Occipital lobe (tissue), 2 donors: ENCODE results near the gene CYFIP1. TPM values are rescaled to one million over a fixed set of nuclear protein-coding genes. Genes with fewer than 3 reads are reported as not detected.
"Not testable (repeated sequence)": the region's sequence is repeated elsewhere in the genome, so short reads cannot be mapped to it uniquely, and the experiment has no call there.

Experiments used
- DNase-seq: peaks from one replicate; lab custom pipeline; 2025; lab: John Stamatoyannopoulos, UW
- total RNA-seq: library from RNA; depleted of rRNA; stranded (reverse); fragments of >200 nt; gene quantifications from one replicate; pipeline ENCODE4 v1.2.3, GENCODE V29; 2014

Gene CYFIP1
- total RNA-seq, result 83.3 TPM

GRCh38 chr15:22980189-22981050 lies at the start of gene CYFIP1:
CYFIP1 (minus strand) TSS chr15:22980368; CDS start chr15:22947285, 33,083 bp downstream.
- DNase-seq, result peak; percentile 56

DNA sequence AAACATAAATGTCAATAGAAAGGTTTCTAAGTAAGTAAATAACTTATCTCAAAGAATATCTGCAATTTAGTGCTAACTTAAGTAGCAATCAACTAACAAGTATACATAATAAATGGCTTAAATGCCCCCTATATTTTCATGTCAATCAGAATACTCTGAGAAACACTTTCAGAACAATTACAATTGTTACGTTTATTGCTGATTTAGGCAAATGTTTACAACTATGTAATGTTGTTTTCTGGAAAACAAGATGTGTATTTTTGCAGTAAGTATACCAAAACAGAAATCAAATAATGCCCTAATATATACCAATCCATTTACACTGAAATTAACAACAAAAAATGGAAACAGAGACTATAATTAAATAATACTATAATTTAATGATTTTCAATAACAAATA lies 46.0 kb upstream of the CYFIP1 start:
- DNase-seq, result no peak

DNA sequence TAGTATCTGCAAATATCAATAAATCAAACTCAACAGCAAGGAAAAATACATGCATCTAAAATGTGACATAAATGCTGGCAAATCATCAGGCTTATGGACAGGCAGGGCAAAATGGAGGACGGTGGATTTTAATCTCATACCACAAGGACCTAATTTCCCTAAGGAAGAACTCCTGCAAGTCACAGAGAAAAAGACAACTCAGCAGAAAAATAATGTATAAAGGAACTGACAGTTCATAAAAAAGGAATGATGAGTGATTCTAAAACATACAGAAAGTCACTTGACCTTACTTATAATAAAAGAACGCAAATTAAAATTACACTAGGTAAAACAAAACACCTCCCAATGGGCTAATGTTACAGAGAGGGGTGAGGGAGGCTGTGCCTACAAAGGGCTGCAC lies 42.0 kb upstream of the CYFIP1 start:
- DNase-seq, result no peak

DNA sequence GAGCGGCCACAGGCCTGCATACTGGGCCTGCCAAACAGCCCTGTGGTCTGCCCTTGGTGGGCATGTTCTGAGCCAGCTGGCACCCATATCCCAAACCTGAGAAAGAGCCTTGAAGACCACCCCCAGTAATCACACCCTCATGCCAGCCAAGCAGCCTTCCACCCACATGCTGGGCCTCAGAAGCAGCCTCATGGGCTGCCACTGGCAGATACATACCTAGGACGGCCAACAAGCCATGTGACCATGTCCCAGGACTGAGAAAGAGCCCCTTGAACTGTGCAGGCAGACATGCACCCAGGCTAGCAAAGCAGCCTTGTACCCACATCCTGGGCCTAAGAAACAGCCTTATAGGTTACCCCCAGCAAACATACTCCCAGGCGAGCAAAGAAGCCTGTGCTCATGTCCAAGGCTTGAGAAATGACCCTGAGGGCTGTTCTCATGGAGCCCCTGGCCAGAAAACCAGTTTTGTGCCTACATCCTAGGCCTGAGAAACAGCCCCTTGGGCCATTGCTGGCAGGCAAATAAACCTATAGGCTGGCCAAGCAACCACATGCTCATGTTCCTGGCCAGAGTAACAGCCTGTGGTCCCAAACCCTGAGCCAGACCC lies 34.3 kb upstream of the CYFIP1 start:
- no peak for DNase-seq

DNA sequence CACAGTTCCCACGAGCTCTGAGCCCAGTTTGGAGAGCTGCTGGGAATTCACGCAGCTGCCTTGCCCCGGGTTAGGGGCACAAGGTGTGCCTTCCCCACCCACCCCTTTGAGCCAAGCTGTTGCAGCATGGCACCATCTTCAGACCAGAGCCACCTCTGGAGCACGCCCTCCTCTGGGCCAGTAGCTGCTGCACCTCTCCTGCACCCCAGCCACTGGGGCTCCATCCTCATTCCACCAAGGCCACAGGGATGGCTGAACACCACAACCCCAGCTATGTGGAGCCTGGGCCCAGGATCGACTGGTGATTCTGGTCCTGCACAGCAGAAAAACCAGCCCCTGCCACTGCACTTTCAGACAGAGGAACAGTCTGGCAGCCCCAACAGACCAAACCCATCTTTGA lies 33.5 kb upstream of the CYFIP1 start:
- DNase-seq, result no peak

DNA sequence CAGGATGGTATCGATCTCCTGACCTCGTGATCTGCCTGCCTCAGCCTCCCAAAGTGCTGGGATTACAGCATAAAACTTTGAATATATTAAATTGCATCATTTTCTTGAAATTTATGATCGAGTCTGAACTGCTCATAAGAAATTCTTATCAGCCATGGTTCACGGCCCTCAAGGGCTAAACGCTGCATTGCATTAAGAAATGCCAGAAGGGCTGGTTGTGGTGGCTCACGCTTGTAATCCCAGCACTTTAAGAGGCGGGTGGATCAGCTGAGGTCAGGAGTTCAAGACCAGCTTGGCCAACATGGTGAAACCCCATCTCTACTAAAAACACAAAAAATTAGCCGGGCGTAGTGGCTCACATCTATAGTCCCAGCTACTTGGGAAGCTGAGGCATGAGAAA lies 32.4 kb upstream of the CYFIP1 start:
- DNase-seq, result not testable (repeated sequence)

GRCh38 chr15:23003736-23004135 lies 23.6 kb upstream of the CYFIP1 start:
- no peak for DNase-seq

GRCh38 chr15:23002920-23003319 lies 22.8 kb upstream of the CYFIP1 start:
- no peak for DNase-seq

- no peak for DNase-seq
Measured at GRCh38 chr15:22995795-22996194, 15.6 kb upstream of the CYFIP1 start.

- no peak for DNase-seq
Measured at GRCh38 chr15:22992024-22992326, 11.8 kb upstream of the CYFIP1 start.

- no peak for DNase-seq
Measured at GRCh38 chr15:22989576-22990477, 9.7 kb upstream of the CYFIP1 start.

DNA sequence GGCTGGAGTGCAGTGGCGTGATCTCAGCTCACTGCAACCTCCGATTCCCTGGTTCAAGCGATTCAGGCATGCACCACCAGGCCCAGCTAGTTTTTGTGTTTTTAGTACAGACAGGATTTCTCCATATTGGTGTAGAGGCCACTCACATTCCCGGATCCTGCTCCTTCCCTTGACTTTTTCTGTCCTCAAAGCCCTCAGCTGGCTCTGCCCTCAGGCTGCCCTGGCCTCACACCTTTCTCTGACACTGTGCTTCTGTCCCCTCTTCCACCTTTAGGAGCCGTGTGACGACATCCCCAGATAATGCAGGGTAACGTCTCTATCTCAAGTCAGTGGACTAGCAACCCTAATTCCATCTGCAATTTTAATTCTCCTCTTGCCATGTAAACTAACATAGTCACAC lies 8.6 kb upstream of the CYFIP1 start:
- DNase-seq, result no peak

GRCh38 chr15:22981931-22982330 lies 1.8 kb upstream of the CYFIP1 start:
- DNase-seq, result not testable (repeated sequence)

GRCh38 chr15:22981051-22981840 lies 1.1 kb upstream of the CYFIP1 start:
- no peak for DNase-seq

DNA sequence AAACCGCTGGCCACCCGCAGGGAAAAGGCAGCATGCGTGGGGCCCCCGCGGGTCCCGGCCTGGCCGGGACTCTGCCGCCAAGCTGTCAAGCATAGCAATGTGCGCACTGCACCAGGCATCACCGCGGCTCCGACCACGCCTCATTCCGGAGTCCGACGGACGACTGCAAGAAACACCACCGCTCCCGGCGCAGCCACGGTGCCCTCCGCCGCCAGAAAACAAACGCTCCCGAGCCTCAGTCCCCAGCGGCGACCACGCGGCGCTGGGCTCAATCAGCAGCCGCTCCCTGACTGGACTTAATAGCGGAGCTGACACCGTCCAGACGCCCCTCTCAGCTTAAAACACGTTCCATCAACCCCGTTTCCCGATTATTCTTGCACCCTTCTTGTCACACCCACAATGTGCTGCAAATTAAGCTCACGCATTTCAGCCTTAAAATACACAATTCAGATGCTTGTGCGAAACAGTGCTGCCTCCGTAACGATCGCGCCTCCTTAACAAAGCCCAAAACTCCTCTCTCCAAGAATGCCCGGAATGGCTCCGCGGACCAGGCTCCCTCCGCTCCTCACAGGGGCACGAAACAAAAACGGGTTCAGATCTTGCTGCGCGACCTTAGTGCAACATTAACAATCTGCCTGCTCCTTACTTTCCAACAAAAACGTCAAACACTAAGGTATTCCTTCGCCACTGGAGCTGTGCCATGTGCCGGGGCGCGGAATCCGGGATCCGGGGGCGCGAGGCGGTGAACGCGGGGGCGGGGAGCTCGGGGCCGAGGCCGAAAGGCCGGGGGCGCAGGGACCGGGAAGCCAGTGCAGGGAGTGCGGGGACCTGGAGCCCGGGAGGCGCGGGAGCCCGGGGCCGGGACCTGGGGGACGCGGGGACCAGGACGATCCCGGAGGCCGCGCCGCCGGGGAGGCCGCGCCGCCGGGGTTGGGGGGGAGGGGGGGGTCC lies 655 bp downstream of the CYFIP1 start:
- DNase-seq, result peak; percentile 48

- DNase-seq, result no peak
Measured at GRCh38 chr15:22978691-22979237, 1.4 kb downstream of the CYFIP1 start.

DNA sequence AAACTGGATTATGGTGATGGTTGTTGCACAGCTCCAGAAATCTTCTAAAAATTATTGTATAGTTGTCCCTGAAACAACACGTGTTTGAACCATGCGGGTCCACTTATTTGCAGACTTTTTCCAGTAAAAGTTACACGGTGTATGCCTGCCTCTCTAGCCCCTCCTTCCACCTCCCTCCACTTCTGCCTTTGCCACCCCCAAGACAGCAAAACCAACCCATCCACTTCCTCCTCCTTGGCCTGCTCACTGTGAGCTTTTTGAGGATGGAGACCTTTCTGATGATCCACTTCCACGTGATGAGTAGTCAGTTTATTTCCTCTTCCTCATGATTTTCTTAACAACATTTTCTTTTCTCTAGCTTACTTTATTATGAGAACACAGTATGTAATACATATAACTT lies 5.4 kb downstream of the CYFIP1 start:
- no peak for DNase-seq

DNA sequence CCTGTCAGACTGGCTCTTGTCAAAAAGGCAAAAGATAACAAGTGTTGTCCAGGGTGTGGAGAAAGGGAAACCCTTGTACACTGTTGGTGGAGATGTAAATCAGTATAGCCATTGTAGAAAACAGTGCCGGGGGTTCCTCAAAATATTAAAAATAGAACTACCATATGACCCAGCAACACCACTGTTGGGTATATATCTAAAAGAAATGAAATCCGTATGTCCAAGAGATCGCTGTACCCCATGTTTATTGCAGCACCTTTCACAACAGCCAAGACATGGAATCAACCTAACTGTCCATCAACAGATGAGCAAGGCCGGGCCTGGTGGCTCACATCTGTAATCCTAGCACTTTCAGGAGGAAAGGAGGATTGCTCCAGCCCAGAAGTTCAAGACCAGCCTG lies 6.2 kb downstream of the CYFIP1 start:
- no peak for DNase-seq

GRCh38 chr15:22973286-22973685 lies 6.9 kb downstream of the CYFIP1 start:
- DNase-seq, result no peak

- no peak for DNase-seq
Measured at GRCh38 chr15:22969489-22969888, 10.7 kb downstream of the CYFIP1 start.
